ENCODE measurements around the gene GTF2F1.
"Not testable (repeated sequence)": the region's sequence is repeated elsewhere in the genome, so short reads cannot be mapped to it uniquely, and the experiment has no call there.

Gene GTF2F1

DNA sequence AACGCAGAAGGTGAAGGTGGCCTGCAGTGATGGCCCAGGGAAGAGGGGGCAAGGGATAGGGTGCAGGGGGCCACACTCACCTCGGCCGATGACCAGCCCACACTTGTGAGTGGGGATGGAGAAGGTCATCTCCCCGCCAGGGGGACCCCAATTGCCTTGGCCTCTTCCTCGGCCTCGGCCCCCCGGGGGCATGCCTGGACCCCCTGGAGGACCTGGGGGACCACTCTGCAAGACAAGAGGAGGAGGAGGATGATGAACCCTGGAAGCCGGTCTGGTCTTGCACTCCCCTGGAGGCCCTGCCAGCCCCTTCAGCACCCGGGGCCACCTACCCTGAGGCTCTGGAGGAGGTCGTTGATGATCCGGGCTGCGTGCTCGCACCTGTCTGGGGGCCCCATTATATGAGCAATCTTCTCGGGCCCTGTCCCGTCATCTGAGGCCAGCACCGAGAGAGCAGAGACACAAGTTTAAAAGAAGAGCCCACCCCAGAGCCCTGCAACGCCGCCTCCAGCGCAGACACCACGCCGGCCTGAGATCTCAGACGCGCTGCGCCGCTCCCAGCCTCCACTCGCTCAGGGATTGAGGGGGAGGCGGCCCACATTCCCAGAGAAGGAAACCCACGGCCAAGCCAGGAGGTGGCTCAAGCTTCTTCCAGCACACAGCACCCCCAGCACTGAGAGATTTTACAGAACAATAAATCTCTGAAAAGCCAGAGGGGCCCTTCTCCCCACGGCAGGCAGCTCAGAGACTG is 23.9 kb upstream of the GTF2F1 start:
- no peak for DNase-seq

- DNase-seq, result no peak
Measured at GRCh38 chr19:6415591-6416190, 22.7 kb upstream of the GTF2F1 start.

- no peak for DNase-seq
Measured at GRCh38 chr19:6414793-6415590, 22.0 kb upstream of the GTF2F1 start.

GRCh38 chr19:6413721-6414643 is 21.0 kb upstream of the GTF2F1 start:
- no peak for DNase-seq

DNA sequence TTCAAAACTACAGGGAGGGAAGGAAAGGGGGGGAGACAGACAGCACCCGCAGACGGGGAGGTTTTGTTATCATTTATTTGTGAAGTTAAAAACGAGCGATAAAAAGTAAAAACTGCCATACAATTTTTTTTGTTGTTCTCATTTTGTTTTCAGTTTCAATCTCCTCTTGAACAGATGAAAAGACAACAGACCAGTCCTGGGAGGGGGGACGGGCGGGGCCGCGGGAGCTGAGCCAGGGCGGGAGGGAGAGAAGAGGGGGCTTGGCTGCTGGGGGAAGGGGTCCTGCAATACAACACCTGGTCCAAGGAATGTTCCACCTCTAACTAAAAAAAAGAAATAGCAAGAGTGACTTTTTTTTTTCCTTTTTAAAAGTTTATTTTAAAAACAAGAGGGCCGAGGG is 20.3 kb upstream of the GTF2F1 start:
- DNase-seq, result no peak

DNA sequence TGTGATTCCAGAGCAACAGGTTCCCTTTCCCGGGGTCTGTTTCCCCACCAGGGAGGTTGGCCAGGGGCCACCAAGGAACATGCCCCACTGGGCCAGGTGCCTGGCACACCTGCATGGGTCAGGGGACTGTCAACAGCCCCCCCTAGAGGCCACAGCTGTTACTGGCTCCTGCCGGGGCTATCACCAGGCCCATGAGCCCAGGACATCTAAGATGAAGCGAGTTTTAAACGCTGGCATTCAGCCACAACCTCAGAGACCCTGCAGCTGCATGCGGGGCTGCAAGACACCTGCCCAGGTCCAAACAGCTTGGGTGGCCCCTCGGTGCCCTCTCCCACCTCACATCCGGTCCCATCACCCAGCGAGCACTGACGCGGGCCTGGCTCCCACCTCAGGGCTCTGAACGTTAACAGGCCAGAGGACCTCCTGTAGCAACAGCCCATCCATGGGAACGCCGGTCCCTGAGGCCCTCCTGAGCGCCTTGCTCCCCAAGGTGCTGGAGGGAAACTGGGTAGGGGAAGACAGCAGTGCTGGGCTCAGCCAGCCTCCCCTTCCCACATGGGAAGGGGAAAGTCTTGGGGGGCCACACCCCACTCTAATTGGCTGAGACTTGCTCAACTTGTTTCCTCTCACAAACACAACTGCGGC is 19.6 kb upstream of the GTF2F1 start:
- peak; percentile 29 for DNase-seq

GRCh38 chr19:6412061-6412446 is 19.1 kb upstream of the GTF2F1 start:
- DNase-seq, result no peak

DNA sequence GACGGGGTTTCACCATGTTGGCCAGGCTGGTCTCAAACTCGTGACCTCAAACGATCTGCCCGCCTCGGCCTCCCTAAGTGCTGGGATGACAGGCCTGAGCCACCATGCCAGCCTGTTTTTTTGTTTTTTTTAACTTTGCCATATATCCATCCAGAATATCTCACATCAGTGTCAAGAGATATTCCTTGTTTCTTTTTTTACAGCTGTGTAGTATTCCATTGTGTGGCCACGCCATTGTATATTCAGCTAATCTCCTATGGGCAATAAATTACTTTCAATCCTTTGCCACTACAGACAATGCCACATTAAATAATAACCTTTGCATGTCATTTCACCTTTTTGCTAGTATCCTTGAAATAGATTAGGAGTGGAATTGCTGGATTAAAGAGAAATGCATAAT is 16.4 kb upstream of the GTF2F1 start:
- no peak for DNase-seq

- DNase-seq, result no peak
Measured at GRCh38 chr19:6406401-6406800, 13.4 kb upstream of the GTF2F1 start.

- DNase-seq, result no peak
Measured at GRCh38 chr19:6402837-6403608, 10.1 kb upstream of the GTF2F1 start.

GRCh38 chr19:6402058-6402457 is 9.1 kb upstream of the GTF2F1 start:
- DNase-seq, result no peak

GRCh38 chr19:6400062-6400944 is 7.3 kb upstream of the GTF2F1 start:
- not testable (repeated sequence) for DNase-seq

- DNase-seq, result no peak
Measured at GRCh38 chr19:6396305-6396704, 3.3 kb upstream of the GTF2F1 start.

GRCh38 chr19:6394831-6395230 is 1.9 kb upstream of the GTF2F1 start:
- no peak for DNase-seq

DNA sequence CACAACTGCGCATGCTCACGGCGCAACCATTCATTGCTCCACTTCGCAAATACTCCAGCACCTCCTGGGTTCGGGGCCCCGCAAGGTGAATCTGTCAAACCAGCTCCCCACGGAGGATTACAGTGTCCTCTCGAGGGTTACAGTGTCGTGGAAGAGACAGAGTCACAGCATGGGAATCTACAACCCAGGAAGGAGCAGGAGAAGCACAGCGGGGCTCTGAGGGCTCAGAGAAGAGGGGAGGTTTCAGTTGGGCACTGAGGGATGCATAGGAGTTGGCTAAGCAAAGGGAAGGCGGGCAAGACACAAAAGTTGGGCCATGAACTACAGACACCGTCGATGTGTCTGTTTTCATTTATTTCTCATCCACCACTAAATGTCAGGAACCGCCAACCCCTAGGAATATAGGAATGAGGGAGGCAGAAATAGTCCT is 1.0 kb upstream of the GTF2F1 start:
- DNase-seq, result no peak

DNA sequence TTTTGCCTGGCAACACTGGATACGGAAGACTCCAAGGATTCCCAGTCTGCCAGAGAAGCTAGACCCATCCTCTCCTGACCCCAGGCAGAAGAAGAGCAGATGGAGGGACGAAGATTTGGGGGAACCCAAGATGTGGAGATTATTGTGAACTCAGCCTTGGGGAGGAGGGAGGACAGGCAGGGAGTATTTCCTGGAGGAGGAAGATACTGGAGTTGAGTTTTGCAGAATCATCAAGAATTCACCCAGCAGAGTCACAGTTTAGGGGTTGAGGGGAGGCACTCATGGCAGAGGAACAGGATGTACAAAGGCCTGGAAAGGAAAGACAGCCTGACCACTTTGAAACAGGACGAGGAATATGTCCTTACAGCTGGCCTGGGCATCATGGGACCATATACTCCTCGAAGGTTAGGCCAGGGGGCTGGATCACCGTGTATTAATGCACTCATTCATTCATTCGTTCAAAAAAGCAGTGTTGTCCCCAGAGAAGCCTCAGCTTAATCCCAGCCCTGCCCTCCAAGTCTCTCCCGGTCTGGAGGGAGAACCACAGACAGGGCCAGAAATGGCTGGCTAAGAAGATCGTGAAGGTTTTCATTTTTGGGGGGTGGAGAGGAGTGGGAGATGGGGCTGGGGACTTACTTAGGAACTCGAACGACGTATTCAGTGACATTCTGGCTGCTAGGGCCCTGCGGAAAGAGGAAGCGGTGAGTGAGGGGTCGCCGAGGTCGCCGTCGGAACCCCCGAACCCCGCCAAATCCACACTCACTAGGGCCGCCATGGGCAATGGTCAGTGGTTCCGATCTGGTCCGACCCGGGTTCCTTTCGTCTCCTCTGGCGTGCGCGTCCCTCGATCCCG is 517 bp downstream of the GTF2F1 start:
- DNase-seq, result no peak

GRCh38 chr19:6387372-6387771 is 5.6 kb downstream of the GTF2F1 start:
- DNase-seq, result no peak

DNA sequence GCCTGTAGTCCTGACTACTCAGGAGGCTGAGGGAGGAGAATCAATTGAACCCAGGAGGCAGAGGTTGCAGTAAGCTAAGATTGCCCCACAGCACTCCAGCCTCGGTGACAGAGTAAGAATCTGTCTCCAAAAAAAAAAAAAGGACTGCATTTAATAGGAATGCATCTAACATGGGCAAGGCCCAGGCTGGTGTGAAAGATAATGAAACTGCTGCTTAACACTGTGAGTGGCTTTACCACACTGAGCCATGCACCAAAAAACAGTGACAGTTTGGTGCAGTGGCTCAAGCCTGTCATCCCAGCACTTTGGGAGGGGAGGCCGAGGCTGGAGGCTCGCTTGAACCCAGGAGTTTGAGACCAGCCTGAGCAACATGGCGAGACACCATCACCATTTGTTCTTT is 8.6 kb downstream of the GTF2F1 start:
- no peak for DNase-seq

- DNase-seq, result no peak
Measured at GRCh38 chr19:6383188-6383587, 9.8 kb downstream of the GTF2F1 start.

All from NCI-H345 (cell line).